Endodermal cell (in vitro differentiated cells): ENCODE results near the gene LRFN4. TPM values are rescaled to one million over a fixed set of nuclear protein-coding genes. Genes with fewer than 3 reads are reported as not detected.
"Not testable (repeated sequence)": the region's sequence is repeated elsewhere in the genome, so short reads cannot be mapped to it uniquely, and the experiment has no call there.

Experiments used
- DNase-seq: peaks from one replicate; pipeline ENCODE4 v3.0.0-alpha.2; 2017
- H3K27ac ChIP-seq: 2 replicates; pipeline ENCODE4 v1.5.1; 2013; ENCODE audit warnings: mild to moderate bottlenecking, low read depth, low read length, moderate library complexity
- H3K27me3 ChIP-seq: 2 replicates; pipeline ENCODE4 v1.6.1; 2013; ENCODE audit warnings: mild to moderate bottlenecking, low read length, moderate library complexity; ENCODE audit not compliant: insufficient read depth, control insufficient read depth, poor library complexity, severe bottlenecking
- H3K36me3 ChIP-seq: 2 replicates; pipeline ENCODE4 v1.7.0; 2013; ENCODE audit warnings: mild to moderate bottlenecking, low read length, moderate library complexity; ENCODE audit not compliant: control insufficient read depth, insufficient read depth
- H3K4me1 ChIP-seq: one replicate; pipeline ENCODE4 v1.7.0; 2013; ENCODE audit warnings: low read length; ENCODE audit not compliant: control insufficient read depth, insufficient read depth
- H3K4me3 ChIP-seq: 2 replicates; pipeline ENCODE4 v1.5.1; 2013; ENCODE audit warnings: mild to moderate bottlenecking, low read length, moderate library complexity
- H3K9ac ChIP-seq: 2 replicates; pipeline ENCODE4 v1.6.1; 2013; ENCODE audit warnings: mild to moderate bottlenecking, low read length, moderate library complexity; ENCODE audit not compliant: poor library complexity, severe bottlenecking; ENCODE audit errors: extremely low read depth
- H3K9me3 ChIP-seq: 2 replicates; pipeline ENCODE4 v1.6.1; 2013; ENCODE audit warnings: mild to moderate bottlenecking, low read length, moderate library complexity; ENCODE audit not compliant: control insufficient read depth
- H3K27ac Mint-ChIP-seq: 2 replicates; pipeline ENCODE4 v1.8.0; 2020; ENCODE audit warnings: mixed read lengths
- H3K27me3 Mint-ChIP-seq: 2 replicates; pipeline ENCODE4 v1.8.0; 2021; ENCODE audit warnings: mild to moderate bottlenecking, mixed read lengths; ENCODE audit not compliant: insufficient read depth
- H3K36me3 Mint-ChIP-seq: 2 replicates; pipeline ENCODE4 v1.8.0; 2020; ENCODE audit warnings: low read depth, mixed read lengths
- H3K4me1 Mint-ChIP-seq: 2 replicates; pipeline ENCODE4 v1.8.0; 2020; ENCODE audit warnings: mixed read lengths
- H3K4me3 Mint-ChIP-seq: 2 replicates; pipeline ENCODE4 v1.8.0; 2020; ENCODE audit warnings: mild to moderate bottlenecking, moderate library complexity, mixed read lengths
- H3K9me3 Mint-ChIP-seq: 2 replicates; pipeline ENCODE4 v1.8.0; 2020; ENCODE audit warnings: mild to moderate bottlenecking, mixed read lengths
- WGBS, 2 experiments: methylation state at CpG; one replicate each; pipeline versions ENCODE4 v1.1.5 to v1.1.7; 2013; ENCODE audit warnings: missing lambda C conversion rate in 2 of 2, mixed read lengths in 1 of 2; ENCODE audit not compliant: insufficient coverage in 1 of 2, insufficient read length in 1 of 2; 5-methylcytosine and 5-hydroxymethylcytosine counted together
- total RNA-seq, 2 donors: library from RNA; stranded (reverse); fragmentation: NEBNext Ultra II Directional in 1 of 2; extraction: Animal tissue kit (Norgen Biotek cat#: 25700) in 1 of 2; gene quantifications; 2 replicates in 1 of 2; 3 replicates in 1 of 2; pipeline ENCODE4 v1.2.1, GENCODE V29; 2021
- TF ChIP-seq, protein P1 (sequence below): fragments of 200-600 bp; sonication (generic); conservative IDR thresholded peaks from 2 replicates; pipeline ENCODE4 v1.5.0; 2021; ENCODE audit warnings: antibody characterized with exemption, mild to moderate bottlenecking

Gene LRFN4
- total RNA-seq, 2 donors from 2014 or later = 23.2 to 26.2 TPM

DNA sequence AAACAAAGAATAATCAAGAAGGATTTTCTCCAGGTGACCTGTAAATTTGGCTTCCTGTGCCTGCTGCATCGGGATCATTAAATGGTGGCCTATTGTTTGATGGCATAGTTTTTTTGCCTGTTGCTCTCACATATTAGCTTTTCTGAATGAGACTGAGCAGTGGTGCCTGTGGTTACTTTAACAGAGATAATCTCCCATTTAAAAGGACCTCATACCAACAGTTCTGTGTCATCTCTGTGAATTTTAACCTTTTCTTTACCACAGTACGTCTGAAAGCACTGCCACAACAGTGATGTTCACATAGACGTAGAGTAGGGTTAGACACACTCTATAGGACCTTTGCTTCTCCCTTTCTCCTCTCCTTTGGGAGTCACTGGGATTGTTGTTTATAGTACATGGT is 36.5 kb upstream of the LRFN4 start:
- peaks cover 10% of the 10 kb centered on the region for H3K36me3 ChIP-seq
- TF ChIP-seq, protein P1, sequence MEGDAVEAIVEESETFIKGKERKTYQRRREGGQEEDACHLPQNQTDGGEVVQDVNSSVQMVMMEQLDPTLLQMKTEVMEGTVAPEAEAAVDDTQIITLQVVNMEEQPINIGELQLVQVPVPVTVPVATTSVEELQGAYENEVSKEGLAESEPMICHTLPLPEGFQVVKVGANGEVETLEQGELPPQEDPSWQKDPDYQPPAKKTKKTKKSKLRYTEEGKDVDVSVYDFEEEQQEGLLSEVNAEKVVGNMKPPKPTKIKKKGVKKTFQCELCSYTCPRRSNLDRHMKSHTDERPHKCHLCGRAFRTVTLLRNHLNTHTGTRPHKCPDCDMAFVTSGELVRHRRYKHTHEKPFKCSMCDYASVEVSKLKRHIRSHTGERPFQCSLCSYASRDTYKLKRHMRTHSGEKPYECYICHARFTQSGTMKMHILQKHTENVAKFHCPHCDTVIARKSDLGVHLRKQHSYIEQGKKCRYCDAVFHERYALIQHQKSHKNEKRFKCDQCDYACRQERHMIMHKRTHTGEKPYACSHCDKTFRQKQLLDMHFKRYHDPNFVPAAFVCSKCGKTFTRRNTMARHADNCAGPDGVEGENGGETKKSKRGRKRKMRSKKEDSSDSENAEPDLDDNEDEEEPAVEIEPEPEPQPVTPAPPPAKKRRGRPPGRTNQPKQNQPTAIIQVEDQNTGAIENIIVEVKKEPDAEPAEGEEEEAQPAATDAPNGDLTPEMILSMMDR = no peak
- H3K9me3 ChIP-seq = no peaks in the 10 kb centered on the region
- peak; percentile 22 for DNase-seq
- Mint-ChIP-seq H3K4me1 (peaks cover 24% of the 10 kb centered on the region), H3K27me3 (no peaks in the 10 kb centered on the region), H3K36me3 (peaks cover 12% of the 10 kb centered on the region), H3K4me3 (no peak overlapping the region), H3K27ac (no peak overlapping the region), H3K9me3 (no peaks in the 10 kb centered on the region)
- H3K9ac ChIP-seq = no peak overlapping the region
- H3K27me3 ChIP-seq = no peaks in the 10 kb centered on the region
- H3K4me3 ChIP-seq = no peak overlapping the region
- no peak overlapping the region for H3K27ac ChIP-seq
- peaks cover 11% of the 10 kb centered on the region for H3K4me1 ChIP-seq
- 43 to 98% methylated on average over 1 to 3 of the region's 3 CpGs for WGBS, 2 experiments

DNA sequence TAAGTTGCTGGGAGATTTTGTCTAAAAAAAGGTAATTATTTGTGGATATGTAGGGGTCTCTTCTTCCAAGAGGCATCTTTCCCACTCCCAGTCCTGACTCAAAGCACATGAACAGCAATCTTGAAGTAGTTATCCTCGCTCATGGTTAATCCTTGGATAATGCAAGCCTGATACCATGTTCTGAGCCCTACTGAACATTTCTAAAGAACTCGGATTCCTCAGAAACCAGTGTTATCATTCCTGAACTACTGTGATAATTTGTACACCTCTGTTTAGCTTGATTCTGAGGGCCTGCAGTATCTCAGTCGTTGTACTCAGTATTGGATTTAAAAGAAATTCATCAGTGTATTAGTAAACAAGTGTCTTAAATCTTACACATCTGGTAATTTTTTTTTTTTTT is 36.0 kb upstream of the LRFN4 start:
- no peaks in the 10 kb centered on the region for H3K9me3 ChIP-seq
- no peak overlapping the region for H3K9ac ChIP-seq
- Mint-ChIP-seq H3K4me3 (no peak overlapping the region), H3K36me3 (peaks cover 11% of the 10 kb centered on the region), H3K4me1 (peaks cover 24% of the 10 kb centered on the region), H3K9me3 (no peaks in the 10 kb centered on the region), H3K27ac (no peak overlapping the region), H3K27me3 (no peaks in the 10 kb centered on the region)
- DNase-seq = no peak
- peaks cover 11% of the 10 kb centered on the region for H3K4me1 ChIP-seq
- TF ChIP-seq, protein P1 = no peak
- 95 to 100% methylated on average over 3 of the region's 3 CpGs for WGBS, 2 experiments
- H3K27me3 ChIP-seq = no peaks in the 10 kb centered on the region
- peaks cover 10% of the 10 kb centered on the region for H3K36me3 ChIP-seq
- no peak overlapping the region for H3K4me3 ChIP-seq
- no peak overlapping the region for H3K27ac ChIP-seq

DNA sequence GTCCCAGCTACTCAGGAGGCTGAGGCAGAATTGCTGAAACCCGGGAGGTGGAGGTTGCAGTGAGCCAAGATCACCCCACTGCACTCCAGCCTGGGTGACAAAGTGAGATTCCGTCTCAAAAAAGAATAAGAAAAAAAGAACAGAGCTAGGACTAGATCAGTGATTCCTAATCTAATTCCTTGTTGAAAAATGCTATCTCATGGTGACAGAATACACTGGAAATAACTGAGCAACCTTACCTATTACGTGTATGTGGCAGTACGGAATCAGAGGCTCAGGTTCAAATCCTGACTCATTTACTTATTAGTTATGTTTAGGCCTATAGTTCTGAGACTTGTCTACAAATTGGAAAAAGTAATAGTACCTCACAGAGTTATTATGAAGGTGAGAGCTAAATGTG is 33.2 kb upstream of the LRFN4 start:
- Mint-ChIP-seq H3K27ac (no peak overlapping the region), H3K9me3 (no peaks in the 10 kb centered on the region), H3K36me3 (peaks cover 19% of the 10 kb centered on the region), H3K27me3 (no peaks in the 10 kb centered on the region), H3K4me3 (no peak overlapping the region), H3K4me1 (peaks cover 16% of the 10 kb centered on the region)
- Histone ChIP-seq H3K27me3 (no peaks in the 10 kb centered on the region), H3K4me1 (peaks cover 10% of the 10 kb centered on the region), H3K27ac (no peak overlapping the region), H3K36me3 (peaks cover 17% of the 10 kb centered on the region), H3K9ac (no peak overlapping the region), H3K4me3 (no peak overlapping the region), H3K9me3 (no peaks in the 10 kb centered on the region)
- 95 to 97% methylated on average over 3 to 4 of the region's 4 CpGs for WGBS, 2 experiments
- no peak for DNase-seq
- TF ChIP-seq, protein P1 = no peak

DNA sequence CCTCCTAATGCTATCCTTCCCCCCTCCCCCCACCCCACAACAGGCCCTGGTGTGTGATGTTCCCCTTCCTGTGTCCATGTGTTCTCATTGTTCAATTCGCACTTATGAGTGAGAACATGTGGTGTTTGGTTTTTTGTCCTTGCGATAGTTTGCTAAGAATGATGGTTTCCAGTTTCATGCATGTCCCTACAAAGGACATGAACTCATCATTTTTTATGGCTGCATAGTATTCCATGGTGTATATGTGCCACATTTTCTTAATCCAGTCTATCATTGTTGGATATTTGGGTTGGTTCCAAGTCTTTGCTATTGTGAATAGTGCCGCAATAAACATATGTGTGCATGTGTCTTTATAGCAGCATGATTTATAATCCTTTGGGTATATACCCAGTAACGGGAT is 32.3 kb upstream of the LRFN4 start:
- H3K4me3 Mint-ChIP-seq, H3K27ac Mint-ChIP-seq, H3K4me1 ChIP-seq, H3K27me3 Mint-ChIP-seq, H3K27me3 ChIP-seq, H3K9ac ChIP-seq, DNase-seq, H3K9me3 ChIP-seq, H3K4me3 ChIP-seq, H3K9me3 Mint-ChIP-seq, H3K27ac ChIP-seq: not testable (repeated sequence)
- peaks cover 16% of the 10 kb centered on the region for H3K4me1 Mint-ChIP-seq
- peaks cover 20% of the 10 kb centered on the region for H3K36me3 Mint-ChIP-seq
- 100% methylated on average over 2 of the region's 4 CpGs; no CpG with 5 or more reads in 1 of the 2 experiments for WGBS, 2 experiments
- H3K36me3 ChIP-seq = peaks cover 17% of the 10 kb centered on the region
